ENCODE data around the gene JMJD1C.

DNA sequence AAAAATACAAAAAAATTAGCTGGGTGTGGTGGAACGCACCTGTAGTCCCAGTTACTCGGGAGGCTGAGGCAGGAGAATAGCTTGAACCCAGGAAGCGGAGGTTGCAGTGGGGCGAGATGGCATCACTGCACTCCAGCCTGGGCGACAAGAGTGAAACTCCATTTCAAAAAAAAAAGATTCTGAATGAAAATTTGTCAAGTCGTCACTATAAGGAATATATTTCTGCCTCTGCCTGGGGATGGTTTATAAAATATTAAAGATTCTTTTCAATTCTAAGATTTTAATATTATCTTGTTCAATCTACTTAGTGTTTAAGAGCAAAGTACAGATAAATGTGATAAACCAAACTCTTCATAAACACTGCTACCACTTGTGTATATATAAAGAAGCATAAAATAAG is 185.4 kb downstream of the JMJD1C start:
- TF ChIP-seq, protein P1, sequence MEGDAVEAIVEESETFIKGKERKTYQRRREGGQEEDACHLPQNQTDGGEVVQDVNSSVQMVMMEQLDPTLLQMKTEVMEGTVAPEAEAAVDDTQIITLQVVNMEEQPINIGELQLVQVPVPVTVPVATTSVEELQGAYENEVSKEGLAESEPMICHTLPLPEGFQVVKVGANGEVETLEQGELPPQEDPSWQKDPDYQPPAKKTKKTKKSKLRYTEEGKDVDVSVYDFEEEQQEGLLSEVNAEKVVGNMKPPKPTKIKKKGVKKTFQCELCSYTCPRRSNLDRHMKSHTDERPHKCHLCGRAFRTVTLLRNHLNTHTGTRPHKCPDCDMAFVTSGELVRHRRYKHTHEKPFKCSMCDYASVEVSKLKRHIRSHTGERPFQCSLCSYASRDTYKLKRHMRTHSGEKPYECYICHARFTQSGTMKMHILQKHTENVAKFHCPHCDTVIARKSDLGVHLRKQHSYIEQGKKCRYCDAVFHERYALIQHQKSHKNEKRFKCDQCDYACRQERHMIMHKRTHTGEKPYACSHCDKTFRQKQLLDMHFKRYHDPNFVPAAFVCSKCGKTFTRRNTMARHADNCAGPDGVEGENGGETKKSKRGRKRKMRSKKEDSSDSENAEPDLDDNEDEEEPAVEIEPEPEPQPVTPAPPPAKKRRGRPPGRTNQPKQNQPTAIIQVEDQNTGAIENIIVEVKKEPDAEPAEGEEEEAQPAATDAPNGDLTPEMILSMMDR (IDR thresholded peaks at IDR 0.05; ENCODE audit: low read depth, low read length), result no peak
- TF ChIP-seq EZH2phosphoT487 (IDR thresholded peaks at IDR 0.05; ENCODE audit: low read depth), result no peak
